WTC11 (cell line): ENCODE measurements around the gene ABCB7. TPM values are rescaled to one million over a fixed set of nuclear protein-coding genes. Genes with fewer than 3 reads are reported as not detected.

Experiments used
- ATAC-seq: fragments of 200-7000 bp; cut with Tn5 transposase; 2 replicates; pipeline ENCODE4 v1.10.0; 2021; ENCODE audit warnings: mild to moderate bottlenecking, moderate library complexity
- CTCF ChIA-PET: fragments of 300-600 bp; sonication (Branson Sonifier 250); formaldehyde crosslinking; loops from one replicate; lab custom pipeline; 2021; ENCODE audit warnings: antibody characterized with exemption; lab: Charles Lee
- POLR2A ChIA-PET: fragments of 350-600 bp; sonication (Branson Sonifier 250); formaldehyde crosslinking; loops from one replicate; lab custom pipeline; 2021; ENCODE audit warnings: antibody characterized with exemption; lab: Charles Lee
- DNase-seq: peaks from one replicate; pipeline ENCODE4 v3.0.0; 2021; ENCODE audit warnings: low spot score
- H3K27ac Mint-ChIP-seq: 2 replicates; pipeline ENCODE4 v1.8.0; 2021; ENCODE audit warnings: mixed read lengths
- H3K27me3 Mint-ChIP-seq: 2 replicates; pipeline ENCODE4 v1.8.0; 2021; ENCODE audit warnings: low read depth, mild to moderate bottlenecking, moderate library complexity, mixed read lengths
- H3K36me3 Mint-ChIP-seq: 2 replicates; pipeline ENCODE4 v1.8.0; 2021; ENCODE audit warnings: mixed read lengths
- H3K4me1 Mint-ChIP-seq: 2 replicates; pipeline ENCODE4 v1.8.0; 2022; ENCODE audit warnings: mixed read lengths
- H3K4me3 Mint-ChIP-seq: 2 replicates; pipeline ENCODE4 v1.8.0; 2021; ENCODE audit warnings: mild to moderate bottlenecking, moderate library complexity, mixed read lengths
- H3K9me3 Mint-ChIP-seq: 2 replicates; pipeline ENCODE4 v1.8.0; 2021; ENCODE audit warnings: mixed read lengths
- ATF1 ChIP-seq: sonication (generic); formaldehyde crosslinking; IDR thresholded peaks from 2 replicates; pipeline ENCODE4 v1.8.1; 2023; ENCODE audit warnings: mild to moderate bottlenecking, moderate library complexity, missing genetic modification reagents
- CREM ChIP-seq: sonication (generic); formaldehyde crosslinking; IDR thresholded peaks from 2 replicates; pipeline ENCODE4 v1.8.1; 2022; ENCODE audit warnings: mild to moderate bottlenecking, missing genetic modification reagents, moderate library complexity
- EMX1 ChIP-seq: fragments of 250-450 bp; sonication (Bioruptor Pico); IDR thresholded peaks from 2 replicates; pipeline ENCODE4 v1.8.0; 2021; ENCODE audit warnings: mild to moderate bottlenecking
- GTF2I ChIP-seq: fragments of 250-450 bp; sonication (Bioruptor Pico); conservative IDR thresholded peaks from 2 replicates; pipeline ENCODE4 v1.4.0; 2021; ENCODE audit warnings: mild to moderate bottlenecking
- HMGA2 ChIP-seq: fragments of 250-450 bp; sonication (Bioruptor Pico); IDR thresholded peaks from 2 replicates; pipeline ENCODE4 v1.4.0; 2021; ENCODE audit warnings: mild to moderate bottlenecking, moderate library complexity
- KAT7 ChIP-seq: sonication (generic); formaldehyde crosslinking; IDR thresholded peaks from 2 replicates; pipeline ENCODE4 v1.8.1; 2023; ENCODE audit warnings: missing genetic modification reagents, mild to moderate bottlenecking, borderline replicate concordance
- MYBL2 ChIP-seq: sonication (generic); formaldehyde crosslinking; IDR thresholded peaks from 2 replicates; pipeline ENCODE4 v1.8.1; 2023; ENCODE audit warnings: mild to moderate bottlenecking, moderate library complexity, missing genetic modification reagents
- NFATC4 ChIP-seq: fragments of 250-450 bp; sonication (Bioruptor Pico); IDR thresholded peaks from 2 replicates; pipeline ENCODE4 v1.9.0; 2021; ENCODE audit warnings: mild to moderate bottlenecking
- NR3C1 ChIP-seq: sonication (generic); formaldehyde crosslinking; conservative IDR thresholded peaks from 2 replicates; pipeline ENCODE4 v1.8.1; 2023; ENCODE audit warnings: low read depth, mild to moderate bottlenecking, missing genetic modification reagents
- PRRX2 ChIP-seq: fragments of 250-450 bp; sonication (Bioruptor Pico); IDR thresholded peaks from 2 replicates; pipeline ENCODE4 v1.8.0; 2021; ENCODE audit warnings: mild to moderate bottlenecking
- SP1 ChIP-seq: sonication (generic); formaldehyde crosslinking; conservative IDR thresholded peaks from 2 replicates; pipeline ENCODE4 v1.8.1; 2022; ENCODE audit warnings: missing genetic modification reagents
- TEAD4 ChIP-seq: sonication (generic); formaldehyde crosslinking; IDR thresholded peaks from 2 replicates; pipeline ENCODE4 v1.8.0; 2022; ENCODE audit warnings: mild to moderate bottlenecking, missing genetic modification reagents
- ZBTB43 ChIP-seq: sonication (generic); formaldehyde crosslinking; IDR thresholded peaks from 2 replicates; pipeline ENCODE4 v1.8.1; 2023; ENCODE audit warnings: mild to moderate bottlenecking, missing genetic modification reagents
- ZNF423 ChIP-seq: fragments of 250-450 bp; sonication (Bioruptor Pico); IDR thresholded peaks from 2 replicates; pipeline ENCODE4 v2.1.2; 2022; ENCODE audit warnings: mild to moderate bottlenecking, moderate library complexity
- total RNA-seq: library from RNA; stranded (reverse); gene quantifications from 3 replicates; pipeline ENCODE4 v1.2.3, GENCODE V29; 2021
- TF ChIP-seq, protein P1 (sequence below): sonication (generic); formaldehyde crosslinking; conservative IDR thresholded peaks from 2 replicates; pipeline ENCODE4 v1.8.1; 2023; ENCODE audit warnings: mild to moderate bottlenecking, low read depth, missing genetic modification reagents, moderate library complexity
- TF ChIP-seq, protein P2 (sequence below): fragments of 250-450 bp; sonication (Bioruptor Pico); IDR thresholded peaks from 2 replicates; pipeline ENCODE4 v2.1.2; 2022; ENCODE audit warnings: mild to moderate bottlenecking, moderate library complexity
- TF ChIP-seq, protein P3 (sequence below): sonication (generic); formaldehyde crosslinking; IDR thresholded peaks from 2 replicates; pipeline ENCODE4 v1.8.0; 2023; ENCODE audit warnings: mild to moderate bottlenecking, missing genetic modification reagents
- TF ChIP-seq, protein P4 (sequence below): sonication (generic); formaldehyde crosslinking; IDR thresholded peaks from 2 replicates; pipeline ENCODE4 v1.8.1; 2022; ENCODE audit warnings: low read depth, mild to moderate bottlenecking, moderate library complexity, missing genetic modification reagents, borderline replicate concordance
- TF ChIP-seq, protein P5 (sequence below): fragments of 250-450 bp; sonication (Bioruptor Pico); IDR thresholded peaks from 2 replicates; pipeline ENCODE4 v1.9.0; 2021; ENCODE audit warnings: mild to moderate bottlenecking, borderline replicate concordance

The ABCB7 gene
- total RNA-seq, 1 experiment from 2014 or later, result 41.6 TPM

DNA sequence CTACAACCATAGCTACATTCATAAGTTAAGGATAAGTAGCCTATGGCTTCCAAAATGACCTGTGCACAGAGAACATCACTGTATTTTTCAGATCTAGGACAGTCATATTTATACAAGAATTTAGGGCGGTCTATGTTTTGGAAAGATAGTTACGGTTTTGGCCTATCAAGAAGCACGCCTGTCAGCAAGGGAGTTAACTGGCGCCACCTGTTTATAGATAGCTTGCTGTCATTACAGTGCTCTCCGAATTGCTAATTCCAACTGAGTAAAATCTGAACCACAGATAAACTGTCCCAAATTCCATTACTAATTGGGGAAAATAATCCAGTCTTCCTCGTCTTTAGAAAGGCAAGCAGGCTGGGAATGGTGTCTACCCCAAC is 646 bp downstream of the ABCB7 start (continued):
- TF ChIP-seq, protein P1, sequence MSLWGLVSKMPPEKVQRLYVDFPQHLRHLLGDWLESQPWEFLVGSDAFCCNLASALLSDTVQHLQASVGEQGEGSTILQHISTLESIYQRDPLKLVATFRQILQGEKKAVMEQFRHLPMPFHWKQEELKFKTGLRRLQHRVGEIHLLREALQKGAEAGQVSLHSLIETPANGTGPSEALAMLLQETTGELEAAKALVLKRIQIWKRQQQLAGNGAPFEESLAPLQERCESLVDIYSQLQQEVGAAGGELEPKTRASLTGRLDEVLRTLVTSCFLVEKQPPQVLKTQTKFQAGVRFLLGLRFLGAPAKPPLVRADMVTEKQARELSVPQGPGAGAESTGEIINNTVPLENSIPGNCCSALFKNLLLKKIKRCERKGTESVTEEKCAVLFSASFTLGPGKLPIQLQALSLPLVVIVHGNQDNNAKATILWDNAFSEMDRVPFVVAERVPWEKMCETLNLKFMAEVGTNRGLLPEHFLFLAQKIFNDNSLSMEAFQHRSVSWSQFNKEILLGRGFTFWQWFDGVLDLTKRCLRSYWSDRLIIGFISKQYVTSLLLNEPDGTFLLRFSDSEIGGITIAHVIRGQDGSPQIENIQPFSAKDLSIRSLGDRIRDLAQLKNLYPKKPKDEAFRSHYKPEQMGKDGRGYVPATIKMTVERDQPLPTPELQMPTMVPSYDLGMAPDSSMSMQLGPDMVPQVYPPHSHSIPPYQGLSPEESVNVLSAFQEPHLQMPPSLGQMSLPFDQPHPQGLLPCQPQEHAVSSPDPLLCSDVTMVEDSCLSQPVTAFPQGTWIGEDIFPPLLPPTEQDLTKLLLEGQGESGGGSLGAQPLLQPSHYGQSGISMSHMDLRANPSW (CRISPR knock-in tag), result no peak
- TF ChIP-seq SP1 (CRISPR knock-in tag), result no peak
- TF ChIP-seq TEAD4 (CRISPR knock-in tag), result no peak
- TF ChIP-seq NR3C1 (CRISPR knock-in tag), result no peak
- TF ChIP-seq ATF1 (CRISPR knock-in tag), result no peak
- TF ChIP-seq MYBL2 (CRISPR knock-in tag), result no peak
- TF ChIP-seq, protein P2, sequence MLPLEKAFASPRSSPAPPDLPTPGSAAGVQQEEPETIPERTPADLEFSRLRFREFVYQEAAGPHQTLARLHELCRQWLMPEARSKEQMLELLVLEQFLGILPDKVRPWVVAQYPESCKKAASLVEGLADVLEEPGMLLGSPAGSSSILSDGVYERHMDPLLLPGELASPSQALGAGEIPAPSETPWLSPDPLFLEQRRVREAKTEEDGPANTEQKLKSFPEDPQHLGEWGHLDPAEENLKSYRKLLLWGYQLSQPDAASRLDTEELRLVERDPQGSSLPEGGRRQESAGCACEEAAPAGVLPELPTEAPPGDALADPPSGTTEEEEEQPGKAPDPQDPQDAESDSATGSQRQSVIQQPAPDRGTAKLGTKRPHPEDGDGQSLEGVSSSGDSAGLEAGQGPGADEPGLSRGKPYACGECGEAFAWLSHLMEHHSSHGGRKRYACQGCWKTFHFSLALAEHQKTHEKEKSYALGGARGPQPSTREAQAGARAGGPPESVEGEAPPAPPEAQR (CRISPR knock-in tag), result no peak
- TF ChIP-seq EMX1 (CRISPR knock-in tag), result no peak

GRCh38 chrX:75154871-75155270 is 1.2 kb downstream of the ABCB7 start:
- ChIA-PET POLR2A (no interaction called here), CTCF (no interaction called here)
- no peak overlapping the region for H3K27ac Mint-ChIP-seq
- H3K4me3 Mint-ChIP-seq, result peak overlapping the region; percentile 90
- DNase-seq (no peak), ATAC-seq (no peak)
- peaks cover 24% of the 10 kb centered on the region for H3K4me1 Mint-ChIP-seq
- no peak for TF ChIP-seq NFATC4 (CRISPR knock-in tag)
- no peak for TF ChIP-seq GTF2I (CRISPR knock-in tag)
- TF ChIP-seq, protein P3, sequence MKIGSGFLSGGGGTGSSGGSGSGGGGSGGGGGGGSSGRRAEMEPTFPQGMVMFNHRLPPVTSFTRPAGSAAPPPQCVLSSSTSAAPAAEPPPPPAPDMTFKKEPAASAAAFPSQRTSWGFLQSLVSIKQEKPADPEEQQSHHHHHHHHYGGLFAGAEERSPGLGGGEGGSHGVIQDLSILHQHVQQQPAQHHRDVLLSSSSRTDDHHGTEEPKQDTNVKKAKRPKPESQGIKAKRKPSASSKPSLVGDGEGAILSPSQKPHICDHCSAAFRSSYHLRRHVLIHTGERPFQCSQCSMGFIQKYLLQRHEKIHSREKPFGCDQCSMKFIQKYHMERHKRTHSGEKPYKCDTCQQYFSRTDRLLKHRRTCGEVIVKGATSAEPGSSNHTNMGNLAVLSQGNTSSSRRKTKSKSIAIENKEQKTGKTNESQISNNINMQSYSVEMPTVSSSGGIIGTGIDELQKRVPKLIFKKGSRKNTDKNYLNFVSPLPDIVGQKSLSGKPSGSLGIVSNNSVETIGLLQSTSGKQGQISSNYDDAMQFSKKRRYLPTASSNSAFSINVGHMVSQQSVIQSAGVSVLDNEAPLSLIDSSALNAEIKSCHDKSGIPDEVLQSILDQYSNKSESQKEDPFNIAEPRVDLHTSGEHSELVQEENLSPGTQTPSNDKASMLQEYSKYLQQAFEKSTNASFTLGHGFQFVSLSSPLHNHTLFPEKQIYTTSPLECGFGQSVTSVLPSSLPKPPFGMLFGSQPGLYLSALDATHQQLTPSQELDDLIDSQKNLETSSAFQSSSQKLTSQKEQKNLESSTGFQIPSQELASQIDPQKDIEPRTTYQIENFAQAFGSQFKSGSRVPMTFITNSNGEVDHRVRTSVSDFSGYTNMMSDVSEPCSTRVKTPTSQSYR (CRISPR knock-in tag), result no peak
- no peak for TF ChIP-seq ZNF423 (CRISPR knock-in tag)
- TF ChIP-seq, protein P4, sequence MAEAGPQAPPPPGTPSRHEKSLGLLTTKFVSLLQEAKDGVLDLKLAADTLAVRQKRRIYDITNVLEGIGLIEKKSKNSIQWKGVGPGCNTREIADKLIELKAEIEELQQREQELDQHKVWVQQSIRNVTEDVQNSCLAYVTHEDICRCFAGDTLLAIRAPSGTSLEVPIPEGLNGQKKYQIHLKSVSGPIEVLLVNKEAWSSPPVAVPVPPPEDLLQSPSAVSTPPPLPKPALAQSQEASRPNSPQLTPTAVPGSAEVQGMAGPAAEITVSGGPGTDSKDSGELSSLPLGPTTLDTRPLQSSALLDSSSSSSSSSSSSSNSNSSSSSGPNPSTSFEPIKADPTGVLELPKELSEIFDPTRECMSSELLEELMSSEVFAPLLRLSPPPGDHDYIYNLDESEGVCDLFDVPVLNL, result no peak
- TF ChIP-seq CREM (CRISPR knock-in tag), result no peak
- TF ChIP-seq HMGA2 (CRISPR knock-in tag), result no peak
- TF ChIP-seq KAT7, result no peak
- no peaks in the 10 kb centered on the region for H3K36me3 Mint-ChIP-seq
- no peaks in the 10 kb centered on the region for H3K27me3 Mint-ChIP-seq
- no peaks in the 10 kb centered on the region for H3K9me3 Mint-ChIP-seq

DNA sequence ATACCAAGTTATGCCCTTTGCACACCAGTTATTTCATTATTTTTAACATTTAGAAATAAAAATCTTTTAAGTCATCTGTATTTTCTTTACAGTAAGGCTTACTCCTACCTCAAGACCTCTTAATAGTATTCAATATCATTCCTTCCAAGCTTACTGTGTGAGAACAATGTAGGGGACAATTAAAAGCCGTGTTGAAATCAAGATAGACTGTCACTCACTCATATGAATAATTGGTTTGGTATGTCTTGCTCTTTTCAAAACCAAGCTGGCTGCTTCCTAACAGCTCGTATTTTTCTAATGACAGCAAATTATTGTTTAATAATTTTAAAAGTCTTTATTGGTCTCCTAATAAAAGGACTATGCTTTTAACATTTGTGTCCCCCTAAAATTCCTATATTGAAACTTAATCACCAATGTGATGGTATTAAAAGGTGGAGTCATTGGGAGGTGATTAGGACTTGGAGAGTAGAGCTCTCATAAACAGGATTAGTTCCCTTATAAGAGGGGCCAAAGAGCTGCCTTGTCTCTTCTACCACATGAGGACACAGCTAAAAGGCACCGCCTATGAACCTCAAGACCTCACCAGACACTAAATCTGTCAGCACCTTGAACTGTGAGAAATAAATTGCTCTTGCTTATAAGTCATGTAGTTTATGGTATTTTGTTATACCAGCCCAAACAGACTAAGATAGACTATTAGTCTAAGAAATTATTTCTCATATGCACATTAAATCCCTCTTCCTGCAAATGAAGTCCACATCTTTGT is 4.1 kb downstream of the ABCB7 start:
- Mint-ChIP-seq H3K27ac (no peak overlapping the region), H3K36me3 (peaks cover 6% of the 10 kb centered on the region), H3K4me3 (no peak overlapping the region), H3K4me1 (peaks cover 24% of the 10 kb centered on the region), H3K9me3 (peaks cover 6% of the 10 kb centered on the region), H3K27me3 (no peaks in the 10 kb centered on the region)
- DNase-seq (no peak), ATAC-seq (no peak)
- POLR2A ChIA-PET, result no interaction called here
- CTCF ChIA-PET, result no interaction called here
- TF ChIP-seq, protein P5, sequence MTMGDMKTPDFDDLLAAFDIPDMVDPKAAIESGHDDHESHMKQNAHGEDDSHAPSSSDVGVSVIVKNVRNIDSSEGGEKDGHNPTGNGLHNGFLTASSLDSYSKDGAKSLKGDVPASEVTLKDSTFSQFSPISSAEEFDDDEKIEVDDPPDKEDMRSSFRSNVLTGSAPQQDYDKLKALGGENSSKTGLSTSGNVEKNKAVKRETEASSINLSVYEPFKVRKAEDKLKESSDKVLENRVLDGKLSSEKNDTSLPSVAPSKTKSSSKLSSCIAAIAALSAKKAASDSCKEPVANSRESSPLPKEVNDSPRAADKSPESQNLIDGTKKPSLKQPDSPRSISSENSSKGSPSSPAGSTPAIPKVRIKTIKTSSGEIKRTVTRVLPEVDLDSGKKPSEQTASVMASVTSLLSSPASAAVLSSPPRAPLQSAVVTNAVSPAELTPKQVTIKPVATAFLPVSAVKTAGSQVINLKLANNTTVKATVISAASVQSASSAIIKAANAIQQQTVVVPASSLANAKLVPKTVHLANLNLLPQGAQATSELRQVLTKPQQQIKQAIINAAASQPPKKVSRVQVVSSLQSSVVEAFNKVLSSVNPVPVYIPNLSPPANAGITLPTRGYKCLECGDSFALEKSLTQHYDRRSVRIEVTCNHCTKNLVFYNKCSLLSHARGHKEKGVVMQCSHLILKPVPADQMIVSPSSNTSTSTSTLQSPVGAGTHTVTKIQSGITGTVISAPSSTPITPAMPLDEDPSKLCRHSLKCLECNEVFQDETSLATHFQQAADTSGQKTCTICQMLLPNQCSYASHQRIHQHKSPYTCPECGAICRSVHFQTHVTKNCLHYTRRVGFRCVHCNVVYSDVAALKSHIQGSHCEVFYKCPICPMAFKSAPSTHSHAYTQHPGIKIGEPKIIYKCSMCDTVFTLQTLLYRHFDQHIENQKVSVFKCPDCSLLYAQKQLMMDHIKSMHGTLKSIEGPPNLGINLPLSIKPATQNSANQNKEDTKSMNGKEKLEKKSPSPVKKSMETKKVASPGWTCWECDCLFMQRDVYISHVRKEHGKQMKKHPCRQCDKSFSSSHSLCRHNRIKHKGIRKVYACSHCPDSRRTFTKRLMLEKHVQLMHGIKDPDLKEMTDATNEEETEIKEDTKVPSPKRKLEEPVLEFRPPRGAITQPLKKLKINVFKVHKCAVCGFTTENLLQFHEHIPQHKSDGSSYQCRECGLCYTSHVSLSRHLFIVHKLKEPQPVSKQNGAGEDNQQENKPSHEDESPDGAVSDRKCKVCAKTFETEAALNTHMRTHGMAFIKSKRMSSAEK (CRISPR knock-in tag), result no peak
- TF ChIP-seq NFATC4 (CRISPR knock-in tag) (no peak), ZBTB43 (CRISPR knock-in tag) (no peak), PRRX2 (CRISPR knock-in tag) (no peak)
